ENCODE results near the gene LONP2. TPM values are rescaled to one million over a fixed set of nuclear protein-coding genes. Genes with fewer than 3 reads are reported as not detected.

LONP2 gene
- total and polyA plus RNA-seq, 2 of the 13 experiments (the other 11 are each of a cell fraction or from before 2014, with no cell fraction given), result 39.2 to 63.3 TPM

DNA sequence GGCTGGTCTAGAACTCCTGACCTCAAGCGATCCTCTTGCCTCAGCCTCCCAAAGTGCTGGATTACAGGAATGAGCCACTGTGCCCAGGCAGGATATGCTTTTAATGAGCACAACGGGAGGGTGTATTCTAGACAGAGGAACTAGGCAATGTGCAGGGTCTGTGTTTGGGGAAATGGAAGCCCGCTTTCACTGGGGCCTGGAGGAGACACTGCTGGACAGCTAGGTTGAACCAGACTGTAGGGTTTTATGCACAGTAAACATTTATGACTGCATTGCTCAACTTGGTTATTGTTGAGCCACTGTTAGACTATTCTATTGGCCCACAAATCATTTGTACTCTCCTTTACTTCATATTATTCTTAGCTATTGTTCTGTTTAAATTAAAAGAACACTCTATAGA lies 151.3 kb downstream of the LONP2 start:
- no peak overlapping the region for H3K4me3 ChIP-seq (replicated peaks in 1 of 3; ENCODE audit: insufficient read depth in 1 of 3, low read depth in 2 of 3, low read length in 3 of 3)
- in situ Hi-C loops (cut with HindIII; ENCODE audit: extremely low pct_ligation_motif_present, low pct_unique_long_range_greater_than_20kb) (no loop called here), intact Hi-C loops (cut with micrococcal nuclease; ENCODE audit: unreplicated experiment) (no loop called here)
- ChIA-PET CTCF (ENCODE audit: low intra/inter-chr PET ratio, low total read pairs) (no interaction called here), POLR2A (interaction anchor here (2.4 kb wide), 1 partner anchor 10 kb away, joined by 10 read pairs; the partner anchor contains the start of gene SIAH1)
- BruUV-seq (replicated peaks), result no TSS peak
- no peaks in the 10 kb centered on the region for H3K36me3 ChIP-seq (replicated peaks in 1 of 2; ENCODE audit: control insufficient read depth in 1 of 2, insufficient read depth in 2 of 2, low read length in 2 of 2)
- ATAC-seq, result no peak
- no peaks in the 10 kb centered on the region for H3K79me2 ChIP-seq (ENCODE audit: insufficient read depth, low read length)
- H3K9me3 ChIP-seq (ENCODE audit: low read length), result no peaks in the 10 kb centered on the region
- H4K20me1 ChIP-seq (ENCODE audit: insufficient read depth, low read length), result no peaks in the 10 kb centered on the region
- FAIRE-seq, result no peak
- peaks cover 78% of the 10 kb centered on the region for H3K4me1 ChIP-seq (ENCODE audit: insufficient read depth, low read length)
- WGBS (ENCODE audit: low lambda C conversion rate), result 59% methylated on average over 3 of the region's 3 CpGs
- peaks cover 0 to 13% of the 10 kb centered on the region in 2 experiments; a peak in 3 of 5 replicates for H3K27me3 ChIP-seq (ENCODE audit: control insufficient read depth in 1 of 2, insufficient read depth in 2 of 2, low read length in 2 of 2)
- H2AFZ ChIP-seq (ENCODE audit: low read length), result no peak overlapping the region
- H3K27ac ChIP-seq (ENCODE audit: extremely low read length, insufficient read depth, low read length), result no peak overlapping the region
- no peak overlapping the region for H3K4me2 ChIP-seq (ENCODE audit: low read depth, low read length)
- H3K9ac ChIP-seq (ENCODE audit: insufficient read depth, low read depth, low read length), result no peak overlapping the region
- no peak for DNase-seq (ENCODE audit: low spot score)
- TF ChIP-seq SNAPC5 (CRISPR knock-in tag; IDR thresholded peaks at IDR 0.05; ENCODE audit: borderline replicate concordance), result no peak
- no peak for TF ChIP-seq ZNF282 (IDR thresholded peaks at IDR 0.05; ENCODE audit: partially characterized antibody)
- TF ChIP-seq ZBTB8A (CRISPR knock-in tag; IDR thresholded peaks at IDR 0.05; ENCODE audit: borderline replicate concordance, low read depth), result no peak
- TF ChIP-seq MAFK (conservative IDR thresholded peaks at IDR 0.05 in 1 of 2, IDR thresholded peaks at IDR 0.05 in 1 of 2; ENCODE audit: low read length in 2 of 2), result peak in 1 of 2 experiments; percentile 17; a peak in 1 of 4 replicates
- no peak for TF ChIP-seq ZNF589 (CRISPR knock-in tag; conservative IDR thresholded peaks at IDR 0.05)
- no peak for TF ChIP-seq ZNF17 (CRISPR knock-in tag; IDR thresholded peaks at IDR 0.05)
- TF ChIP-seq ZNF660 (CRISPR knock-in tag; IDR thresholded peaks at IDR 0.05; ENCODE audit: borderline replicate concordance, low read depth), result no peak
- no peak for TF ChIP-seq KAT8 (CRISPR knock-in tag; IDR thresholded peaks at IDR 0.05)
- TF ChIP-seq, protein P1, sequence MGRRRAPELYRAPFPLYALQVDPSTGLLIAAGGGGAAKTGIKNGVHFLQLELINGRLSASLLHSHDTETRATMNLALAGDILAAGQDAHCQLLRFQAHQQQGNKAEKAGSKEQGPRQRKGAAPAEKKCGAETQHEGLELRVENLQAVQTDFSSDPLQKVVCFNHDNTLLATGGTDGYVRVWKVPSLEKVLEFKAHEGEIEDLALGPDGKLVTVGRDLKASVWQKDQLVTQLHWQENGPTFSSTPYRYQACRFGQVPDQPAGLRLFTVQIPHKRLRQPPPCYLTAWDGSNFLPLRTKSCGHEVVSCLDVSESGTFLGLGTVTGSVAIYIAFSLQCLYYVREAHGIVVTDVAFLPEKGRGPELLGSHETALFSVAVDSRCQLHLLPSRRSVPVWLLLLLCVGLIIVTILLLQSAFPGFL (CRISPR knock-in tag; IDR thresholded peaks at IDR 0.05), result no peak
- peak; percentile 13; the same call in 1 of the 2 replicates for TF ChIP-seq CEBPB (IDR thresholded peaks at IDR 0.05; ENCODE audit: borderline replicate concordance, low read depth, low read length)
- TF ChIP-seq PRMT3 (CRISPR knock-in tag; IDR thresholded peaks at IDR 0.05; ENCODE audit: borderline replicate concordance, low read depth), result no peak
- no peak for TF ChIP-seq TFAP4 (IDR thresholded peaks at IDR 0.05; ENCODE audit: borderline replicate concordance, low read depth)
- TF ChIP-seq MAFF (IDR thresholded peaks at IDR 0.05; ENCODE audit: low read depth, low read length), result 0 out of 2 replicates have a peak, but pooled peaks have one; percentile 1
- TF ChIP-seq BCLAF1 (IDR thresholded peaks at IDR 0.05), result no peak
- no peak for TF ChIP-seq LRRFIP1 (CRISPR knock-in tag; conservative IDR thresholded peaks at IDR 0.05)
- TF ChIP-seq, protein P2, sequence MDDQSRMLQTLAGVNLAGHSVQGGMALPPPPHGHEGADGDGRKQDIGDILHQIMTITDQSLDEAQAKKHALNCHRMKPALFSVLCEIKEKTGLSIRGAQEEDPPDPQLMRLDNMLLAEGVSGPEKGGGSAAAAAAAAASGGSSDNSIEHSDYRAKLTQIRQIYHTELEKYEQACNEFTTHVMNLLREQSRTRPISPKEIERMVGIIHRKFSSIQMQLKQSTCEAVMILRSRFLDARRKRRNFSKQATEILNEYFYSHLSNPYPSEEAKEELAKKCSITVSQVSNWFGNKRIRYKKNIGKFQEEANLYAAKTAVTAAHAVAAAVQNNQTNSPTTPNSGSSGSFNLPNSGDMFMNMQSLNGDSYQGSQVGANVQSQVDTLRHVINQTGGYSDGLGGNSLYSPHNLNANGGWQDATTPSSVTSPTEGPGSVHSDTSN (CRISPR knock-in tag; IDR thresholded peaks at IDR 0.05; ENCODE audit: borderline replicate concordance), result no peak
